HG03457 (cell line): ENCODE measurements around the gene MORC1.

Experiments
- ATAC-seq: cut with Tn5 transposase; IDR thresholded peaks from one replicate; pipeline ENCODE4 v1.9.1; 2021; ENCODE audit warnings: moderate number of reproducible peaks; ENCODE audit not compliant: unreplicated experiment

MORC1 gene

DNA sequence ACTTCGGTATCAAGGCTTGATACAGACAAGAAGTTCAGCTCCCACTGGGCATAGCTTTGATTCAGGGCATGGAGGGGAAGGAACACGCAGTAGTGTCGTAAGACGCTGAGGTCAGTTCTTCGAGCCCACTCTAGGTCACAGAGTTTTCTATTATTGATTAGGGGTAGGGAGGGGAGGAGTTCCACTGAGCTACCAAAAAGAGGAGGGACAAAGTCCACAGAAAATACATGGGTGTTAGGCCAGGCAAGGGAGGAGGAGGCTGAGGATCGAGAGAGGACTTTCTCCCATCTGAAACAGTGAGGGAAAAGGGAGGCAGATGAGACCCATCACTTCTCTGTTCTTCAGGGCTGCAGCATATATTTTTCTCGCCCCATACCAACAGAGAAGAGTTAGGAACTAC is 89.2 kb downstream of the MORC1 start:
- no peak for ATAC-seq

DNA sequence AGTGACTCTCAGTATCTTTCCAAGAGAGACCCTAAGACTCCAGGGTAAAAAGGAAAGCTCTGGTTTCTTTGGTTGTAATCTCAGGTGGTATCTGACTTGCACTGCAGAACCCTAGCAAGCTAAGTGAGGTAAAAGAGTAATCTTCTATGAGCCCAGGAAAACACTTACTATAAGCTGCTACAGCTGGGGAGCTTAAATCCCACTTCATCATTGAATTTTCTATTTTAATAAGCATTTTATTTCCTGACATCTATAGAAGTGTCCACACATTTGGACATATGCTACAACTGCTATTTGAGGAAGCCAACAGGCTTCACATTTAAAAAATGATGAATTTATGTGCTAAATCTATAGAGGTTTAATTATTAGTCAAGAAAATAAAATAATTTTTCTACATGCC is 91.1 kb downstream of the MORC1 start:
- no peak for ATAC-seq

DNA sequence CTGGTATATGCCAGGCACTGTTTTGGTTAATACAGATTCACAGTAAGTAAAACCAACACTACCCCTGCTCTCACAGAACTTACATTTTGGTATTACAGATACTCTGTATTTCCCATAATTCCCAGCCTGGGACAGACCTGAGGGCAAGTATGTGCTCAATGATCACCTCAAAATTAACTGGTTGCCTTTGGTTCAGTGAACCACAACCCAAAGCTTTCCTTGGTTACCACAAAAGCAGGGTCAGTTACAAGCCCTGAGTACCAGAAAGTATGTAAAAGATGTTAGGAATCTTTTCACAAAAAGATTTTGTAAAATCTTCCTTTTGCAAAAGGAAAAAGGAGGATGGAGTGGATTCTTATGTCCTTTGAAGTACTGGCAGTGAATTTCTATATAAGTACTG is 92.0 kb downstream of the MORC1 start:
- ATAC-seq = no peak

DNA sequence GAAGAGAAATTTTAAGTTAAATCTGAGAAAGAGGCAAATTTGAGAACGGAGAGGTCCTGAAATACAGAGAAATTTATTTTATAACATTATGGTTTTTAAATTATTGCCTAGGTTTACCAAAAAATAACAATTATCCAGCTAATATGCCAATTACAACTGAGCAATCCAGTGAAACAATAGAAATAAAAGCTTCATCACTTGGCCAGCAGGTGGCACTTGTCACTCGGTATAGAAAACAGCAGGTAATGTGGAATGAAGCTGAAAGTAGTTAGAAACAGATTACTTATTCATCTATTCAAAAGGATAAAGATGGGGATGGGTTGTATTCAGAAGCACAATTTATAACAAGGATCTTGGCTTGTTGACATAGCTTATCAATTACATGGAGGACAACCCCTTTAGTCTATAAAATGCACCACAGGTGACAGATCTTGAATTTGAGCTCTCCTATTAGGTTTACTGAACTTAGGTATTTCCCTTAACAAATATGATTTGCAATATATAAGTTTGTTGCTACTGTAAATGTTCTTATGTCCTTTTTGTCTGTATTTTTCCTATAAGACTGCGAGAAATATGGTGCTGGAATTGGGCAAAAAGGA is 94.2 kb downstream of the MORC1 start:
- ATAC-seq = peak; percentile 86

DNA sequence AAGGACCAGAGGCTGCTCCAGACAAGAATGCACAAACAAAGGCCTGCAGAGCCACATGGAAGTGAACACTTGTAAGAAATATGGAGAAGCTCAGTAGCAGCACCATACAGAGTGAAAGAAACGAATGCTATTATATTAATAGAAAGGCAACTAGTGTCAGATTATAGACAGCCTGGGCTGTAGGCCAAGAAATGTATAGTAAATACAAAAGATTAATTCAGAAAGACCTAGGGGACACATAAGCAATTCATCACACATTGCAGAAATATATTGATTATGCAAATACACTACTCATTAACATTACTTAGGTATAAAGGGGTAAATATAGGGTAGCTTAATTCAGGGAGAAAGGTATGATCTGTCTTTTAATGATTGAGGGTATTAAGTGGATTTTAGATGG is 94.8 kb downstream of the MORC1 start:
- ATAC-seq = no peak

DNA sequence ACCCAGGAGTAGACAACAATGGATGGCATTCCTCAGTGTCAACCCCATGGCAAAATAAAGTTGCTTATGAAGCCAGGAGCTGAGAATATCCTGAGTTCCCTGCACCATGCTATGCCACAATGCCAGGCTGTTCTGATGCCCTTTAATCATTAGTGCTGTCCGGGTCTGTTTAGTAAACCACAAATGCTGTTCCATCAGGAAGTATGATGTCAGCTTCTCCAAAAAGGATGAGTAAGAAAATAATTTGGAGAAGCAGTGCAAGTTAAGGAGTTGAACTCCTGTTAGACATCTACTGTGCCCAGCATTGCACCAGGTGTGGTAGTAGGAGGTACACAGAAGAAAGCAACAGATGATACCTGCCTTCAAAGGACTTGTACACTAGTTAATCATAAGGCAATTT is 96.4 kb downstream of the MORC1 start:
- ATAC-seq = no peak

DNA sequence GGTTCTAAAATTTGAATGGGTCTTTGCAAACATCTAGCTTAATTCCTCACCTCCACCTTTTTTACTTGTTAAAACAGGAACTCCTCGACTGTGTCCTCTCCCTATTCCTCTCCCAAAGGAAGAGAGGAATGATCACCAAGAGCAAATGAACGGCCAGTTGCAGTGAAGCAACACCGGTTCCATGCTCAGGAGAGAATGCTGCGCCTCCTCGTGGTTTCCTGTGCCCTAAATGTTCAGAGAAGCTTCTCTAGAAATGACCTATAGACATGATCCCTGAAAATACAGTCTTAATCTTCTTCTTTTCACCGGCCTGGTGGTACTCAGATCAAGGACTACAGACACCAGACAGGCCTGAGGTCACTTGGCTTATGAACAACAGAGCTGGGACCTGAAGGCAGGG is 99.1 kb downstream of the MORC1 start:
- no peak for ATAC-seq

DNA sequence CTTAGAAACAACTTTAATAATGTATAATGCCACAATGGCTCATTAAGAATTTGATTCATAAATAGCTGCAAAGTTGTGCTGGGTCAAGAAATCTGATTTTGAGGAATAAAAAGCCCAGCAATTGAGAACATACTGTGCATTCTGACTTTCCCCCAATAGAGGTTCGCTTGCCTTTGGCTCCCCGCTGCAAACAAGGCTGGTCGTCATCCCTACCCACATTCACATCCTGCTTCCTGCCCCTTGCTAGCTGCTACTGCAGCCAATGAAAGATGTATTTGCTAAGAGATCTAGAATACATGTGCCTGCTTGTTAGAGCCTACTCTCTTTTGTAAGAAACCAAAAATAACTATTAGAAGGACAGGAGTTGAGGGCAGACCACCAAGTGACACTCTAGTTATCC is 112.5 kb downstream of the MORC1 start:
- ATAC-seq = no peak

DNA sequence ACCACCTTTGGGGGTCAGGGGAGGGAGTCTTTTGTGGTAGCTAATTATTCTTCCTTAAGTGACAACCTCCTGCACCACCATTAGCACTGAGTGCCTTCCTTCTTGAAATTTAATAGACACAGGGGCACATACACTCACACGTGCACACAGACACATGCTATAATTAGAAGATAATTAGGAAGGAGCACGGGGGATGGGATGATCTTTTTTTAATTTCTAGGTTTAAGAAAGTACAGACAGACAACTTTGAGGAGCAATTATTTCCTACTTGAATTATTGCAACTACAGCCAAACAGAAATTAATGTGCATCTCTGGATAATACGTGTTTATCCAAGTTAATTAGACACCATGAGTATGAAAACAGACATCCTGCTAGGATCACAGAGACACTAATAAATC is 119.5 kb downstream of the MORC1 start:
- no peak for ATAC-seq

DNA sequence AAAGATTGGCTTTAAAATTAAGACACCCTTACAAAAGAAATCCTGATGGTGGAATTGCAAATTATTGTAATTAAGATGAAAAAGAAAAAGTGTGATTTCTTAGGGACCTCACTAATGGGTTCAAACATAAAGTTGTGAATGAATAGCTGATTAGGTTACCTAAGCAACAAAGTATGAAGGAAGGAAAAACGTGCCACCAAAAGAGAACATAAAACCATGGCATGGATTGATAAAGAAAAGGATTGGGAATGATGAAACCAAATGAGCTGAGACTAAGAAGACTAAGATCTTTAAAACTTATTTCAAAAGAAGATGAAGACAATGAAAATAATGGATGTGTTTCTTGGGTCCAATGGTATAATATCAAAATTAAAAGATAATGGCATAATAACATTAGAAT is 132.1 kb downstream of the MORC1 start:
- ATAC-seq = no peak

DNA sequence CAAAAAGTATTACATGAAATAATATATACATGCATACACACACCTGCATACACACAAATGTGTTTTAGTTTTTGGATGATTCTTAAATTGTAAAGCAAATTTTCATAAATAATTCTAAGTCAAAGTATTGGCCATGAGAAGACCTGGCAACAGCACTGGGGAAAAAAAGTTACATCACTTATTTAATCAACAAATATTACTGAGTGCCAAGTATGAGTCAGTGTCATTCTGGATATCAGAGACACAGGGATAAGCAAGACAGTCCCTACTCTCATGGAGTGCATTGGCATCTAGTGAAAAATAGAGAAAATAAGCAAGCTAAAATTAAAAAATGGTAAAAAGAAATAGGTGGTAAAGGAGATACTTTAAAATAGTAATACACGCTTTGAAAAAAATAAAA is 134.9 kb downstream of the MORC1 start:
- no peak for ATAC-seq

DNA sequence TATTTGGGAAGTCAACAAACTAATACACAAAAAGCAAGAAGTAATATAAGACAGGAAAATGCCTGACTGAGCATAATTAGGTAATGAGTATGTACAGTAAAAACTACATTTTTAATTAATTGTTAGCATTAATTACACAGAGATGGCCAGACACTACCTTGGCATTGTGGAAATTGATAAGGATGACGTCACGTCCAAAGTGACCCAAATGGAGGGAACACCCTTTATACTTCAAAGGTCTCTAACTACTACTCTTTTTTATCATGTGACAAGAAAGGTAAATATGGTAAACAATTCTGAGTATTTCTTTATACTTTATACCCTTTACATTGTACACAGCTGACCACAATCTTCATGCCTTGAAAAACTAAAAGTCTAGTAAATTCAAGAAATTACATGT is 141.9 kb downstream of the MORC1 start:
- no peak for ATAC-seq

DNA sequence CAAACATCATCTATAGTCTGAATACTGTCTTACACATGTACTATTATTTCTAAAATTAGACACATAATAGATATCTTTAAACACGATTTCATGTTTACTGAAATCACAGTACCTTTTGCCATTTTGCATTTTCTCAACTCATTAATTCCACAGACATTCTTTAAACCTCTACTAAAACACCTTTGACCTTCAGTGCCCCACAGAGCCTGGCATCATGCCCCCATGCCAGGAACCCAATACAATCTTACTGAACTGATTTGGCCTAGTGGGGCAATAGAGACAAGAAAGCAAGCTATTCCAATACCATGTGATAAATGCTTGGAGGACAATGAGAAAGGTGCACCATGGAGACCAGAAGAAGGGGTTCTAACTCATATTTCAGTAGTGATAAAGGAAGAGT is 144.9 kb downstream of the MORC1 start:
- ATAC-seq = no peak

DNA sequence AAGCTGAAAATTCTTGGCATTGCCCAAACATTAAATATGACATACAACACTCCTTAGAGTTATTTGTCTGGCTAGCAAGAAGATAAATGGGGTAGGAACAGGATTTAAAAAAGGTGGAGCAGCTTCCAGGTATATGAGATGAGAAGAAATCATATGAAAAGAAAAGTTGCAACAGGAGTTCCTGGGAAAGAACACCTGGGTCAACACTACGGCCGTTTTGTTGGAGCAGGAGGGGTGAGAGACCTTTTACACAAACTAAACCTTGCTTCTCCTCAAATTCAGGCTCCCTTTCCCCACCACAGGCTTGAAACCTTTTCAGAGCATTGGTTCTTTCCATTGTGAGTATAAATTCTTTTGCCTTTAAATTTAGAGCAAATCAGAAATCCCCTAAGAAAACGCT is 145.5 kb downstream of the MORC1 start:
- ATAC-seq = no peak

DNA sequence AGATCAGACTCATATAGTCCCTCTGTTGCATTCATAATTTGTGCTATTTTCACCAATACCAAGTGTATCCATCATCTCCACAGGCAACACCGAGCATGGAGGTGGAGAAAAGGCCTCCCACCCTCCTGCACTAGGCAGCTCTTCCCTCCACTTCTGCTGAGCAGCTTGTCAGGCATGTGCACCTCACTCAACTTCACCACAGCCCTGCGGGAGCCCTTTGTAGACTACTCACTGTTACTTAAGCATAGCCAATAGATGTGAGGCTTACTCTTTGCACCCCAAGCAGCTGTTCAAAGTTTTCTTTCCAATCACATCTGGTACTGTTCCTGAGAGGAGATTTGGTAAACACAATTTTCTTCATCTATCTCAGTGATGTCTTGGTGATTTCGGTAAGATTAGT is 147.4 kb downstream of the MORC1 start:
- ATAC-seq = no peak

DNA sequence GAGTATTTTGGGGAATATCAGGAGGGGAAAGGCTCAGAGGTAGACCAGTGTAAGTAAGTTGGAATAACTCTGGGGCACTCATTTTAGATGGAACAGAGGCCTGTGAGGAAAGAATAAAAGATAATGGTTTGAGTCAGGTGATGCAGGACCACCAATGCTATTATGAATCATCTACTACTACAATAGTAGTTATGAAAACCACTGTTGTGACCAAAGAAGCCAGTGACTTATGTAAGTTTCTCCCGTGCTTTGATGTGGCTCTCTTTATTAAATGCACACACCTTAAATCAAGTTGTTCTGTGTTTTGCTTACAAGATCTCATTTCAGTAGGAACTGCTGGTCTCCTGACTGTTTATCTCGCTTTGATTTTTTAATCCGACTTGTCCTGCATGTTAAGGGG is 151.2 kb downstream of the MORC1 start:
- no peak for ATAC-seq

DNA sequence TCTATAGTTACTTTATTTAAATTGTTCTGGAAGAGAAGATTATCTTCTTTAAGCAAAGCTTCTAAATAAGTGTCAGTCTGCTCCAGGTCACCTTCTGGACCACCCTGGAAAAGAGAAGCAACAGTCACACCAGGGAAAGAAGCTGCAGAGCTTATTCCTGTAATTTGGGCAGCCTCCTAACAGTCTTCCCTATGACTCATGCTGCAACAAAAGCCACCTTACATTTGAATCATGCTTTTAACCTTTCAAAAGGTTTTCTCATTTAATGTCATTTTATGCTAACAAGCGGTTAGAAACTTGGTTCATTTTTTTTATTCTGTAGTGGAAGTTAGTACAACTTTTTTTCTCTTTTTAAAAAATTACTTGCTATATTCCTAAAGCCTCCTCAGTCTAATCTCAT is 158.9 kb downstream of the MORC1 start:
- ATAC-seq = no peak

DNA sequence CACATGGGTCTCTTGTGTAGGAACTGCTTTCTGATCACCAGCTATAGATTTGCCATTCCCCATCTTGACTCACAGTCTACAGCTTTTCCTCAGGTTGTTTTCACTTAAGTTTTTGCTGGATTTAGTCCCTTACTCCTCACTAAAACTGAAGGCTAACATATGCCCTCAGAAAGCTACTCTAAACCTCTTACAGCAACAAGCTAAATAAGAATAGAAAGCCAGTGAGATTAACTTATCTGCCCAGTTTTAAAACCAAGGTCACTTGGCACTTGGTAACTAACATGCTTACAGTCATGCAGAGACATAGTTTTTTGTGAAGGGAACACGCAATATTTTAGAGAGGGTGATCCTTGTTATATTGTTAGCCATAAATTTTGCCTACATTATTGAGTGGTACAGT is 164.2 kb downstream of the MORC1 start, which contains the start of gene GUCA1C:
Gene GUCA1C (minus strand): TSS at position 180 of the 400 bp plus-strand sequence. CDS start 117 bp downstream, at position 63.
- no peak for ATAC-seq

DNA sequence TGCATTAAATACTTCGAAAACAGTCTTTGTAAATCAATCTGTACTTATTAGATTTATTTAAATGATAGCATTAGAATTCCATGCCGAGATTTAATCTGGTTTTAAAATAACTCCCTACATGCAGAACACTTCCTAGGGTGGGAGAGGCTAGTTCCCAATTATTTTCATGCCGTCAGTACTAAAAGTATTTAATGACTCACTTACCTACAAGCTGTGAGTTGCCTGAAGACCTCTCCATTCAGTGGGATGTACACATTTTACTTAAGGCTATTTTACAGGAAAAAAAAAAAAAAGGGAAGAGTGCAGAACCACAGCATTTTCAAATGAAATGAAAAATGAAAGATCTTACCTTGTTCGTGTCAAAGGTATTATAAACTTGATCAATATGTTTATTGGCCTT is 164.7 kb downstream of the MORC1 start:
- no peak for ATAC-seq

DNA sequence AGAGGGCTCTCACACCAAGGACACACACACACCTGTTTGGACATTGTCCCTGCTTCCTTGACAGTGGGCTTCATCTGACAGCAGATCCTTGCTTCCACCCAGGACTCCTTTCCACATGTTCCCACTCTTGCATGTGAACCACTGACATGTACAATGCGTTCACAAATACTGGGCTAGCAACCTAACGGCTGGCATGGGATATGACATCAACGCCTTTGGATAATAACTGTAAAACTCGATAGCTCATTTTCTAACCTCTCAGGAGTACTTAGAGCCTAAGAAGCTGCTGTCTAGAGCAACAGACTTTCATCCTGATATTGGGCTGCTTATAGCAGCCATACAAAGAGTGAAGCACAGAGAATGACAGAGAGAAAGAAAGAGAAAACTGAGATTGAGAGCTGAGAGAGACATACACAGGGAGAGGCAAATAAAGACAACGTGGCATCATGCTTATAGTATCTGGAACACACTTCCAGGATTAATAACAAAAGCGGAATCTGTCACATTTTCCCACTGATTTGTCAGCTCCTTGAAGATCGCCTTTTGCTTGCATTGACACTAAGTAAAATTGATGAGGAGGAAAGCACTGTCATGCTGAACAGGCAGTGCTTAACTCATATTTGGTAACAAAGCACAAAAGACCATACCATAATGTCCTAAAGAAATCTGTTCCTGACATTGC is 166.0 kb downstream of the MORC1 start:
- no peak for ATAC-seq

DNA sequence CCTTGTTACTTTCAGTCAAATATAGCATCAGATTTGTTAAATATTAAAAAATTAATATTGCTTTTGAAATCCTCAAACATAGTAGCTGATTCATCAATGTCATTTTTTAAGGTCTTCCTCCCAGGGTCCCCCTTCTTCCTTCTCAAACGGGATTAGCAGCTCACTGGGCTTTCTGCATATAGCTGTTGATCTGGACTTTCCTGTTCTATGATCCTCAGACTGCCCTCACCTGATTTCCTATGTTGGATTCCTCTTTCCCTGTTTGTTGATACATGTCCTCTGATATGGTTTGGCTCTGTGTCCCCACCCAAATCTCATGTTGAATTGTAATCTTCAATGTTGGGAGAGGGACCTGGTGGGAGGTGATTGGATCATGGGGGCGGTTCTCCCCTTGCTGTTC is 170.1 kb downstream of the MORC1 start:
- ATAC-seq = no peak

DNA sequence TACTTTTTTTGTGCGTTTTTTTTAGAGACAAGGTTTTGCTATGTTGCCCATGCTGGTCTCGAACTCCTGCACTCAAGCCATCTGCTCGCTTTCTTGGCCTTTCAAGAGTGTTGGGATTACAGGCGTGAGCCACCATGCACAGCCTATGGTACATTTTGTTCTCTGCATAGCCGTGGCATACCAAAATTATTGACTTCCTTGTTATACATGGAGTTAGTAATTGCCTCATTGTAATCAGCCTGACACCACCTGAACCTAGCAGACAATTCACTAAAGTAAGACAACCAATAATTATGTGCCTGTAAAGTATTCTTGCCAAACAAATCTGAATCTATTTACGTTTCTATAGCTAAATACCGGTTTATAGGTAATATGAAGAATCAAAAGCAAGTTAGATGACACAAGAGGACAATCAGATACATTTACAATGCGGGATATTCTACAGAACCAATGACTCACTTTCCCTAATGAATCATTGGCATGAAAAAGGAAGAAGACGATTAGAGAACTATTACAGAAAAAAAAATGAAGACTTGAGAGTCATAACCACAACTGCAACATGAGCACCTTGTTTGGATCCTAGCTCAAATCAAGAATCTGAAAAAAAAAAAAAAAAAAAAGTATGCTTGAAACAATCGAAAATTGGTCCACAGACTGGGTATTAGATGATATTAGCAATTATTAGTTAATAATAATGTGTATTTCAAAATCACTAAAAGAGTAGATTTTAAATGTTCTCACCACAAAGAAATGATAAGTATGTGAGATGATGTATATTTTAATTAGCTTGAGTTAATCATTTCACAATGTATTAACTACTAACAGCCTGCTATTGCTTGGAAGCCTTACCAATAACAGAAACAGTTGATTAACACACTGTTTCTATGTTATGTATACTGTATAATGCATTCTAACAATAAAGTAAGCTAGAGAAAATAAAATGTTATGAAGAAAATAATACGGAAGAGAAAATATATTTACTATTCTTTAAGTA is 171.3 kb downstream of the MORC1 start:
- no peak for ATAC-seq
